GM04504 (cell line): ENCODE data around the gene FYN.

ENCODE experiments used
- DNase-seq: peaks from one replicate; pipeline ENCODE4 v3.0.0-alpha.2; 2012; ENCODE audit warnings: low read depth

Gene FYN

GRCh38 chr6:111725446-111726112, 147.7 kb downstream of the FYN start:
- DNase-seq = peak; percentile 38

- DNase-seq = no peak
Measured at GRCh38 chr6:111724505-111724904, 148.7 kb downstream of the FYN start.

- no peak for DNase-seq
Measured at GRCh38 chr6:111724039-111724438, 149.2 kb downstream of the FYN start.

- DNase-seq = no peak
Measured at GRCh38 chr6:111723412-111723970, 149.8 kb downstream of the FYN start.

- peak; percentile 51 for DNase-seq
Measured at GRCh38 chr6:111722179-111722731, 151.0 kb downstream of the FYN start.

GRCh38 chr6:111721753-111722154, 151.5 kb downstream of the FYN start:
- no peak for DNase-seq

GRCh38 chr6:111720931-111721496, 152.2 kb downstream of the FYN start:
- DNase-seq = no peak

- DNase-seq = peak; percentile 42
Measured at GRCh38 chr6:111718990-111719389, 154.3 kb downstream of the FYN start.

- DNase-seq = no peak
Measured at GRCh38 chr6:111718326-111718725, 154.9 kb downstream of the FYN start.

- DNase-seq = no peak
Measured at GRCh38 chr6:111717621-111718020, 155.6 kb downstream of the FYN start.

GRCh38 chr6:111716325-111716724, 156.9 kb downstream of the FYN start:
- DNase-seq = no peak

- no peak for DNase-seq
Measured at GRCh38 chr6:111715321-111715720, 157.9 kb downstream of the FYN start.

- DNase-seq = no peak
Measured at GRCh38 chr6:111714416-111715270, 158.6 kb downstream of the FYN start.

GRCh38 chr6:111713811-111714210, 159.4 kb downstream of the FYN start:
- DNase-seq = no peak

GRCh38 chr6:111713236-111713635, 160.0 kb downstream of the FYN start:
- no peak for DNase-seq

- DNase-seq = no peak
Measured at GRCh38 chr6:111711984-111712752, 161.1 kb downstream of the FYN start.

- DNase-seq = no peak
Measured at GRCh38 chr6:111711476-111711875, 161.8 kb downstream of the FYN start.

- no peak for DNase-seq
Measured at GRCh38 chr6:111710911-111711310, 162.3 kb downstream of the FYN start.

- DNase-seq = no peak
Measured at GRCh38 chr6:111710439-111710838, 162.8 kb downstream of the FYN start.

GRCh38 chr6:111709615-111710398, 163.4 kb downstream of the FYN start:
- peak; percentile 52 for DNase-seq

- no peak for DNase-seq
Measured at GRCh38 chr6:111709201-111709600, 164.1 kb downstream of the FYN start.
